PC-3 (cell line): Measurements from ENCODE around the gene IL1RAPL1. TPM values are rescaled to one million over a fixed set of nuclear protein-coding genes. Genes with fewer than 3 reads are reported as not detected.

ENCODE experiments used
- ATAC-seq: fragments of 200-7000 bp; cut with Tn5 transposase; 2 replicates; pipeline ENCODE4 v1.9.1; 2020; ENCODE audit warnings: mild to moderate bottlenecking, moderate library complexity
- BruUV-seq: library from RNA; stranded (reverse); fragments of 400-500 nt; replicated peaks from 2 replicates; lab custom pipeline; 2021; lab: Mats Ljungman, UMichigan
- CTCF ChIA-PET: fragments of 300-600 bp; sonication (Branson Sonifier 250); formaldehyde crosslinking; loops from one replicate; lab custom pipeline; 2022; ENCODE audit warnings: antibody characterized with exemption; lab: Charles Lee
- POLR2A ChIA-PET: fragments of 300-600 bp; sonication (Branson Sonifier 250); formaldehyde crosslinking; loops from one replicate; lab custom pipeline; 2022; ENCODE audit warnings: antibody characterized with exemption; ENCODE audit not compliant: unreplicated experiment; lab: Charles Lee
- DNase-seq: peaks from one replicate; pipeline ENCODE4 v3.0.0-alpha.2; 2015
- H2AFZ ChIP-seq: fragments of 300-600 bp; sonication (generic); 2 replicates; pipeline ENCODE4 v1.6.0; 2016; ENCODE audit warnings: antibody characterized with exemption, low read length
- H3F3A ChIP-seq: fragments of 300-600 bp; sonication (generic); one replicate; pipeline ENCODE4 v1.6.0; 2017; ENCODE audit warnings: antibody characterized with exemption, low read length, control low read depth, mild to moderate bottlenecking; ENCODE audit not compliant: unreplicated experiment
- H3K27ac ChIP-seq: fragments of 300-600 bp; sonication (generic); 2 replicates; pipeline ENCODE4 v1.5.1; 2016; ENCODE audit warnings: mild to moderate bottlenecking, low read length
- H3K27me3 ChIP-seq: fragments of 300-600 bp; sonication (generic); 2 replicates; pipeline ENCODE4 v1.6.1; 2016; ENCODE audit warnings: low read length, mixed read lengths
- H3K36me3 ChIP-seq: fragments of 300-600 bp; sonication (generic); 2 replicates; pipeline ENCODE4 v1.6.1; 2016; ENCODE audit warnings: low read depth, mixed run types, low read length, mixed read lengths
- H3K4me1 ChIP-seq: fragments of 300-600 bp; sonication (generic); 2 replicates; pipeline ENCODE4 v1.5.1; 2016; ENCODE audit warnings: low read length; ENCODE audit not compliant: insufficient read depth
- H3K4me2 ChIP-seq: fragments of 300-600 bp; sonication (generic); 2 replicates; pipeline ENCODE4 v1.6.0; 2016; ENCODE audit warnings: low read length
- H3K4me3 ChIP-seq: fragments of 300-600 bp; sonication (generic); 2 replicates; pipeline ENCODE4 v1.5.1; 2016; ENCODE audit warnings: mild to moderate bottlenecking, low read length, mixed read lengths
- H3K79me2 ChIP-seq: fragments of 300-600 bp; sonication (generic); 2 replicates; pipeline ENCODE4 v1.6.1; 2017; ENCODE audit warnings: low read length, mixed read lengths
- H3K9ac ChIP-seq: fragments of 300-600 bp; sonication (generic); 2 replicates; pipeline ENCODE4 v1.6.0; 2016; ENCODE audit warnings: mild to moderate bottlenecking, low read length
- H3K9me2 ChIP-seq: fragments of 300-600 bp; sonication (generic); replicated peaks from 2 replicates; pipeline ENCODE4 v1.6.1; 2016; ENCODE audit warnings: mixed run types, low read length, mixed read lengths
- H3K9me3 ChIP-seq: fragments of 300-600 bp; sonication (generic); 2 replicates; pipeline ENCODE4 v1.6.1; 2016; ENCODE audit warnings: low read length, mixed read lengths
- H4K20me1 ChIP-seq: fragments of 300-600 bp; sonication (generic); 2 replicates; pipeline ENCODE4 v1.6.1; 2016; ENCODE audit warnings: low read length, mixed read lengths
- EZH2 ChIP-seq: fragments of 300-600 bp; sonication (generic); IDR thresholded peaks from one replicate; pipeline ENCODE4 v1.6.1; 2017; ENCODE audit warnings: antibody characterized with exemption, mild to moderate bottlenecking, low read length; ENCODE audit not compliant: unreplicated experiment
- EZH2phosphoT487 ChIP-seq: fragments of 300-600 bp; sonication (generic); IDR thresholded peaks from 2 replicates; pipeline ENCODE4 v1.6.1; 2018; ENCODE audit warnings: mild to moderate bottlenecking, antibody characterized with exemption, low read length, borderline replicate concordance
- intact Hi-C: fragments of 100-400 bp; cut with micrococcal nuclease; formaldehyde crosslinking; loops from 2 replicates; pipeline ENCODE4 v1.9.0; 2023
- total RNA-seq: library from RNA; depleted of rRNA; stranded (reverse); fragments of >200 nt; gene quantifications from 2 replicates; pipeline ENCODE4 v1.2.3, GENCODE V29; 2014
- TF ChIP-seq, protein P1 (sequence below): fragments of 300-600 bp; sonication (generic); conservative IDR thresholded peaks from 2 replicates; pipeline ENCODE4 v1.5.1; 2017; ENCODE audit warnings: antibody characterized with exemption, low read depth, mild to moderate bottlenecking, low read length

Gene IL1RAPL1
- total RNA-seq, 1 experiment from 2014 or later: 0.44 TPM

DNA sequence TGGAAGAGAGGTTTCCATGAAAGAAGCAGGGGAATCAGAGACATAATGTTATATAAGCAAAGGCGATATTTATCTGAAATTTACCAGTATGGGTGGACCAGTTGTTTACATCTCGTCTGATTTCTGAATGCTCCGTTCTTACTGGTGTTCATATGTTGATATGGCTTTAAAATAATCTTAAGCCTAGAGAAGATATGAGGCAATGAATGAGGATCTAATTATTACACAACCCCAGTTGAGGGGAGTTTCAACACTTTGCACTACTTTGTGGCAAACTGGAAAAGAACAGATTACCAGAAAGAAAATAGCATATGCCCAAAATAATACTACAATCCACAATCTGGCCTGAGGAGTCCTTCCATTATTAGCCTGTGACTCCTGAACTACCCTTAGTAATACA is 1364.8 kb downstream of the IL1RAPL1 start:
- Histone ChIP-seq H3K36me3 (no peaks in the 10 kb centered on the region), H3K9me3 (no peaks in the 10 kb centered on the region), H3K4me3 (no peak overlapping the region), H4K20me1 (no peaks in the 10 kb centered on the region), H3K27ac (no peak overlapping the region), H3K9me2 (no peaks in the 10 kb centered on the region), H3K9ac (no peak overlapping the region), H2AFZ (no peak overlapping the region), H3K79me2 (no peaks in the 10 kb centered on the region), H3K4me1 (no peaks in the 10 kb centered on the region), H3K27me3 (no peaks in the 10 kb centered on the region), H3K4me2 (no peak overlapping the region), H3F3A (no peaks in the 10 kb centered on the region)
- CTCF ChIA-PET: no interaction called here
- no peak for ATAC-seq
- no peak for DNase-seq
- POLR2A ChIA-PET: no interaction called here
- BruUV-seq: no TSS peak
- intact Hi-C loops: no loop called here
- TF ChIP-seq EZH2phosphoT487 (no peak), EZH2 (no peak)
- TF ChIP-seq, protein P1, sequence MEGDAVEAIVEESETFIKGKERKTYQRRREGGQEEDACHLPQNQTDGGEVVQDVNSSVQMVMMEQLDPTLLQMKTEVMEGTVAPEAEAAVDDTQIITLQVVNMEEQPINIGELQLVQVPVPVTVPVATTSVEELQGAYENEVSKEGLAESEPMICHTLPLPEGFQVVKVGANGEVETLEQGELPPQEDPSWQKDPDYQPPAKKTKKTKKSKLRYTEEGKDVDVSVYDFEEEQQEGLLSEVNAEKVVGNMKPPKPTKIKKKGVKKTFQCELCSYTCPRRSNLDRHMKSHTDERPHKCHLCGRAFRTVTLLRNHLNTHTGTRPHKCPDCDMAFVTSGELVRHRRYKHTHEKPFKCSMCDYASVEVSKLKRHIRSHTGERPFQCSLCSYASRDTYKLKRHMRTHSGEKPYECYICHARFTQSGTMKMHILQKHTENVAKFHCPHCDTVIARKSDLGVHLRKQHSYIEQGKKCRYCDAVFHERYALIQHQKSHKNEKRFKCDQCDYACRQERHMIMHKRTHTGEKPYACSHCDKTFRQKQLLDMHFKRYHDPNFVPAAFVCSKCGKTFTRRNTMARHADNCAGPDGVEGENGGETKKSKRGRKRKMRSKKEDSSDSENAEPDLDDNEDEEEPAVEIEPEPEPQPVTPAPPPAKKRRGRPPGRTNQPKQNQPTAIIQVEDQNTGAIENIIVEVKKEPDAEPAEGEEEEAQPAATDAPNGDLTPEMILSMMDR: no peak

DNA sequence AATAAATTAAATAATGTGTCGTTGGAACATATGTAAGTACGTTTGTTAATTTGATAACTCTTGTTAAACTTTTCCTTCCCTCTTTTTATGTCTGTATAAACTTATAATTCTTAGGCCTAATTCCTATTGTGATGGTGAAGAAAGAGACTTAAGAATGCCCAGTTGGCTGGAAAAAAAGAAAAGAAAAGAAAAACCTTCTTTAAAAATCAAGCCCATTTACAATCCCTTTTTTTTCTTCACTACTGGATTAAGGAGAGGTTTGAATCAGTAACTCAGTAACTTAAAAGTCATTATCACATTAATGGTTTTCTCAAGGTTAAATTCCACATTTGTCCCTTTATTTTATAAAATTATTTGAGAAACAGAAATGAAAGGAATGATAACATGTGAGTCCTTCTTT is 1374.8 kb downstream of the IL1RAPL1 start:
- CTCF ChIA-PET: no interaction called here
- no TSS peak for BruUV-seq

DNA sequence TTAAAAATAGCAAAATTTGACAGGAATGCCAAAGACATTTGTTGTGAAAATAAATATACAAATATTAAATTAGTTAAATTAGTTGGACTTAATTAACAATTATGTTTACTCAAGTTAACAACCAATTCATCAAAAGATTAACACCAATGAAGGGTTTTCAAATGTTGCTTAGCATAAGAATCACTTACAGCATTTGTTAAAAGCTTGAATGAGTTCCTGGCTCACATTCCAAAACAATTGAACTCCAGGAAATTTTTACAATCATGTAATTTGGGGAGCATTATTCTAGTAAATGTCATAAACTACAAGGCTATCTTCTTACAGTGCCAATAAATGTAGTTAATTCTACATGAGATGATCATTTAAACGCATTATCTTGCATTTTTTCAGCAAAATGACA is 1378.4 kb downstream of the IL1RAPL1 start:
- Histone ChIP-seq H3K9me3 (no peaks in the 10 kb centered on the region), H3K27ac (no peak overlapping the region), H3K4me1 (no peaks in the 10 kb centered on the region), H3K36me3 (no peaks in the 10 kb centered on the region), H3F3A (no peaks in the 10 kb centered on the region), H3K79me2 (no peaks in the 10 kb centered on the region), H2AFZ (no peak overlapping the region), H3K27me3 (no peaks in the 10 kb centered on the region), H3K9ac (no peak overlapping the region), H4K20me1 (no peaks in the 10 kb centered on the region), H3K4me2 (no peak overlapping the region), H3K4me3 (no peak overlapping the region), H3K9me2 (no peaks in the 10 kb centered on the region)
- no peak for TF ChIP-seq EZH2
- TF ChIP-seq, protein P1: no peak
- no peak for TF ChIP-seq EZH2phosphoT487
- DNase-seq (no peak), ATAC-seq (no peak)
- intact Hi-C loops: no loop called here
- CTCF ChIA-PET: no interaction called here
- no TSS peak for BruUV-seq
- POLR2A ChIA-PET: no interaction called here

More for the DNA sequence above, 1374.8 kb downstream of the IL1RAPL1 start:
- H3K4me1 ChIP-seq: no peaks in the 10 kb centered on the region
- no peaks in the 10 kb centered on the region for H3K27me3 ChIP-seq
- H4K20me1 ChIP-seq: no peaks in the 10 kb centered on the region
- no peak for TF ChIP-seq EZH2
- TF ChIP-seq EZH2phosphoT487: no peak
- TF ChIP-seq, protein P1: no peak
- H3K9me3 ChIP-seq: no peaks in the 10 kb centered on the region
- no peak for ATAC-seq
- H3K79me2 ChIP-seq: no peaks in the 10 kb centered on the region
- no peak overlapping the region for H3K4me3 ChIP-seq
- no peak overlapping the region for H3K9ac ChIP-seq
- H3K9me2 ChIP-seq: no peaks in the 10 kb centered on the region
- no peak for DNase-seq
- H3K4me2 ChIP-seq: no peak overlapping the region
- no peaks in the 10 kb centered on the region for H3F3A ChIP-seq
- intact Hi-C loops: no loop called here
- no peak overlapping the region for H2AFZ ChIP-seq
- no peak overlapping the region for H3K27ac ChIP-seq
- POLR2A ChIA-PET: no interaction called here
- H3K36me3 ChIP-seq: no peaks in the 10 kb centered on the region
